ENCODE measurements around the gene TMEM147.
A peak's percentile ranks its signal among the peaks of the same experiment; 100 is the strongest.

The TMEM147 gene

GRCh38 chr19:35549174-35549788, 3.9 kb downstream of the TMEM147 start:
- ATAC-seq (no peak), DNase-seq (peak; percentile 63)

GRCh38 chr19:35549879-35550523, 4.6 kb downstream of the TMEM147 start:
- ATAC-seq = no peak
- DNase-seq = no peak

- ATAC-seq (no peak), DNase-seq (no peak)
Measured at GRCh38 chr19:35551091-35551810, 5.8 kb downstream of the TMEM147 start.

- DNase-seq (no peak), ATAC-seq (no peak)
Measured at GRCh38 chr19:35552534-35553384, 7.3 kb downstream of the TMEM147 start.

- DNase-seq = no peak
- no peak for ATAC-seq
Measured at GRCh38 chr19:35553385-35554000, 8.1 kb downstream of the TMEM147 start.

- ATAC-seq = no peak
- DNase-seq = no peak
Measured at GRCh38 chr19:35554076-35554475, 8.7 kb downstream of the TMEM147 start.

- ATAC-seq (no peak), DNase-seq (no peak)
Measured at GRCh38 chr19:35555301-35556005, 10.0 kb downstream of the TMEM147 start.

GRCh38 chr19:35556025-35556590, 10.7 kb downstream of the TMEM147 start:
- DNase-seq = no peak
- ATAC-seq = no peak

GRCh38 chr19:35556846-35557538, 11.6 kb downstream of the TMEM147 start:
- DNase-seq = no peak
- ATAC-seq = no peak

GRCh38 chr19:35557539-35558399, 12.3 kb downstream of the TMEM147 start:
- ATAC-seq (peak; percentile 51), DNase-seq (peak; percentile 71)

- DNase-seq (no peak), ATAC-seq (no peak)
Measured at GRCh38 chr19:35558400-35559280, 13.2 kb downstream of the TMEM147 start.

GRCh38 chr19:35559281-35559659, 13.8 kb downstream of the TMEM147 start:
- no peak for DNase-seq
- ATAC-seq = no peak

- DNase-seq (no peak), ATAC-seq (no peak)
Measured at GRCh38 chr19:35559781-35560180, 14.4 kb downstream of the TMEM147 start.

- DNase-seq (no peak), ATAC-seq (no peak)
Measured at GRCh38 chr19:35560271-35560670, 14.8 kb downstream of the TMEM147 start.

GRCh38 chr19:35560677-35561076, 15.3 kb downstream of the TMEM147 start:
- ATAC-seq (no peak), DNase-seq (no peak)

- DNase-seq (no peak), ATAC-seq (no peak)
Measured at GRCh38 chr19:35561436-35561835, 16.0 kb downstream of the TMEM147 start.

GRCh38 chr19:35562336-35562735, 16.9 kb downstream of the TMEM147 start:
- DNase-seq (no peak), ATAC-seq (no peak)

GRCh38 chr19:35562776-35563175, 17.4 kb downstream of the TMEM147 start:
- ATAC-seq = no peak

More at GRCh38 chr19:35562776-35563175, 17.4 kb downstream of the TMEM147 start:
- DNase-seq = no peak
